ENCODE data around the gene ZDHHC5.
"Not testable (repeated sequence)": the region's sequence is repeated elsewhere in the genome, so short reads cannot be mapped to it uniquely, and the experiment has no call there.

The ZDHHC5 gene

DNA sequence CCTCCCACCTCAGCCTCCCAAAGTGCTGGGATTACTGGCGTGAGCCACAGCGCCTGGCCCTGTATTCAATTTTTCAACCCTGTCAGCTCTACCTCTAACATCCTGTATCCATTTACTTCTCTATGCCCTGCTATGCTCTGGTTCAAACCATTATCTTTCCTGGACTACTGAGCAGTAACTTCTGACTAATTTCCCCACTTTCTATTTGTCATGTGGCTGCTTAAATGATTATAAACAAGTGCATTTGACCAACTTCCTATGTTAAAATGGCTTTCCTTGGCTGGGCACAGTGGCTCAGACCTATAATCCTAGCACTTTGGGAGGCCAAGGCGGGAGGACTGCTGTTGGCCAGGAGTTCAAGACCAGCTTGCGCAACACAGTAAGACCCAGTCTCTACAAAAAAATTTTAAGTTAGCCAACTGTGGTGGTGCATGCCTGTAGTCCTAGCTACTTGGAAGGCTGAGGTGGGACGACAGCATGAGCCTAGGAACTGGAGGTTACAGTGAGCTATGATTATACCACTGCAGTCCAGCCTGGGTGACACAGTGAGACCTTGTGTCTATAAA lies 42.0 kb downstream of the ZDHHC5 start:
- DNase-seq (ENCODE audit: low read depth, low spot score): no peak
- POLR2A ChIA-PET: no interaction called here
- TF ChIP-seq, protein P1, sequence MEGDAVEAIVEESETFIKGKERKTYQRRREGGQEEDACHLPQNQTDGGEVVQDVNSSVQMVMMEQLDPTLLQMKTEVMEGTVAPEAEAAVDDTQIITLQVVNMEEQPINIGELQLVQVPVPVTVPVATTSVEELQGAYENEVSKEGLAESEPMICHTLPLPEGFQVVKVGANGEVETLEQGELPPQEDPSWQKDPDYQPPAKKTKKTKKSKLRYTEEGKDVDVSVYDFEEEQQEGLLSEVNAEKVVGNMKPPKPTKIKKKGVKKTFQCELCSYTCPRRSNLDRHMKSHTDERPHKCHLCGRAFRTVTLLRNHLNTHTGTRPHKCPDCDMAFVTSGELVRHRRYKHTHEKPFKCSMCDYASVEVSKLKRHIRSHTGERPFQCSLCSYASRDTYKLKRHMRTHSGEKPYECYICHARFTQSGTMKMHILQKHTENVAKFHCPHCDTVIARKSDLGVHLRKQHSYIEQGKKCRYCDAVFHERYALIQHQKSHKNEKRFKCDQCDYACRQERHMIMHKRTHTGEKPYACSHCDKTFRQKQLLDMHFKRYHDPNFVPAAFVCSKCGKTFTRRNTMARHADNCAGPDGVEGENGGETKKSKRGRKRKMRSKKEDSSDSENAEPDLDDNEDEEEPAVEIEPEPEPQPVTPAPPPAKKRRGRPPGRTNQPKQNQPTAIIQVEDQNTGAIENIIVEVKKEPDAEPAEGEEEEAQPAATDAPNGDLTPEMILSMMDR (IDR thresholded peaks at IDR 0.05; ENCODE audit: insufficient read depth, low read length, missing control alignments): no peak
- H3K4me3 ChIP-seq (ENCODE audit: low read depth, low read length): no peak overlapping the region
- CTCF ChIA-PET: interaction anchor here (0.6 to 3.9 kb wide), 6 partner anchors 11 to 804 kb away, joined by 3 to 15 read pairs (median 4); no protein-coding TSS in a partner anchor

- DNase-seq (ENCODE audit: low read depth, low spot score): peak; percentile 7
- H3K4me3 ChIP-seq (ENCODE audit: low read depth, low read length): peak within 1 kb of the TSS; percentile 100
- TF ChIP-seq, protein P1 (IDR thresholded peaks at IDR 0.05; ENCODE audit: insufficient read depth, low read length, missing control alignments): no peak
- ChIA-PET POLR2A (interaction anchor here (0.6 to 1.1 kb wide), 6 partner anchors 9 to 164 kb away, joined by 3 to 4 read pairs (median 3); no protein-coding TSS in a partner anchor), CTCF (interaction anchor here (1.0 to 3.9 kb wide), 2 partner anchors 69 to 90 kb away, joined by 3 to 15 read pairs; no protein-coding TSS in a partner anchor)
These were observed 43.7 kb downstream of the ZDHHC5 start, which contains the start of gene MED19 for GRCh38 chr11:57711414-57712255. TSS of gene MED19 (minus strand) at chr11:57712215. CDS start at chr11:57712179, 36 bp downstream.

- peak; percentile 99 for DNase-seq (ENCODE audit: low read depth, low spot score)
- ChIA-PET CTCF (interaction anchor here (1.0 to 3.9 kb wide), 5 partner anchors 11 to 144 kb away, joined by 3 to 15 read pairs (median 3); partner anchors contain the start of gene UBE2L6), POLR2A (interaction anchor here (0.6 to 1.1 kb wide), 6 partner anchors 10 to 165 kb away, joined by 3 to 4 read pairs (median 3); no protein-coding TSS in a partner anchor)
- TF ChIP-seq, protein P1 (IDR thresholded peaks at IDR 0.05; ENCODE audit: insufficient read depth, low read length, missing control alignments): no peak
- peak within 1 kb of the TSS; percentile 100 for H3K4me3 ChIP-seq (ENCODE audit: low read depth, low read length)
These were observed 44.6 kb downstream of the ZDHHC5 start, which contains the start of gene TMX2 for GRCh38 chr11:57712256-57713150. TSS of gene TMX2 (plus strand) at chr11:57712593. CDS start at chr11:57712619, 26 bp downstream.

DNA sequence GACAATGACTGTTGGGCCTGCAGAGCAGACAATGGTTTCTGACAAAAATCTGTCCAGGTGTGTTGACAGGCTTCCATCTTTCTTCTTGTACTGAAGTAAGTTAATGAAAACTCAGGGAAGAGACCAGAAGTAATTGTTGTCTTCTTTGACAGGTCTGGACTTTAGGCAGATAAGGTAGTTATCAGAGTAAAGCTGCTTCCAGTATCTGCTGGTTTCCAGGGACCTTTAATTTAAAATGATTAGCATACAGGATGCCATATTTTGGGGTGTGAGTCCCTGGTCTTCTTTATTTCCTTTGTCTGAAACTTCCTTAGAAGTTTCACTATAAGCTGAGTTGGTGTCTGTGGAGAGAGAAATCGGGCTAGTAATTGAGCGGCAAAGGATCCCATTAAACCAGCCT lies 45.9 kb downstream of the ZDHHC5 start:
- TF ChIP-seq, protein P1 (IDR thresholded peaks at IDR 0.05; ENCODE audit: insufficient read depth, low read length, missing control alignments): no peak
- no peak for DNase-seq (ENCODE audit: low read depth, low spot score)
- CTCF ChIA-PET: interaction anchor here (1.0 to 1.9 kb wide), 8 partner anchors 10 to 800 kb away, joined by 3 to 12 read pairs (median 3); partner anchors contain the start of gene UBE2L6
- peak overlapping the region; percentile 100 for H3K4me3 ChIP-seq (ENCODE audit: low read depth, low read length)
- POLR2A ChIA-PET: no interaction called here

DNA sequence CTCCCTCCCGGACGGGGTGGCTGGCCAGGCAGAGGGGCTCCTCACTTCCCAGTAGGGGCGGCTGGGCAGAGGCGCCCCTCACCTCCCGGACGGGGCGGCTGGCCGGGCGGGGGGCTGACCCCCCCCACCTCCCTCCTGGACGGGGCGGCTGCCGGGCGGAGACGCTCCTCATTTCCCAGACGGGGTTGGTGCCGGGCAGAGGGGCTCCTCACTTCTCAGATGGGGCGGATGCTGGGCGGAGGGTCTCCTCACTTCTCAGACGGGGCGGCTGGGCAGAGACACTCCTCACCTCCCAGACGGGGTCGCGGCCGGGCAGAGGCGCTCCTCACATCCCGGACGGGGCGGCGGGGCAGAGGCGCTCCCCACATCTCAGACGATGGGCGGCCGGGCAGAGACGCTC lies 48.8 kb downstream of the ZDHHC5 start:
- DNase-seq (ENCODE audit: low read depth, low spot score); POLR2A ChIA-PET; CTCF ChIA-PET; H3K4me3 ChIP-seq (ENCODE audit: low read depth, low read length): not testable (repeated sequence)

- TF ChIP-seq, protein P1 (IDR thresholded peaks at IDR 0.05; ENCODE audit: insufficient read depth, low read length, missing control alignments): no peak
- no peak overlapping the region for H3K4me3 ChIP-seq (ENCODE audit: low read depth, low read length)
- CTCF ChIA-PET: interaction anchor here (0.8 to 1.8 kb wide), 3 partner anchors 8 to 797 kb away, joined by 3 to 6 read pairs (median 3); no protein-coding TSS in a partner anchor
- POLR2A ChIA-PET: no interaction called here
- DNase-seq (ENCODE audit: low read depth, low spot score): no peak
These were observed 59.3 kb downstream of the ZDHHC5 start for GRCh38 chr11:57727185-57727584.
